ENCODE results near the gene CDK2. TPM values are rescaled to one million over a fixed set of nuclear protein-coding genes. Genes with fewer than 3 reads are reported as not detected.
"Not testable (repeated sequence)": the region's sequence is repeated elsewhere in the genome, so short reads cannot be mapped to it uniquely, and the experiment has no call there.

The CDK2 gene
- 10 to 100 TPM; 18.3 to 33.9 (median 31.3) TPM for total RNA-seq
- 10 to 100 TPM; 21.7 to 21.8 TPM for polyA plus RNA-seq
- long read RNA-seq, donor 1, transcript CDK2-201 (7 exons, 2,296 nt) = major isoform, 66 of 88 reads
- long read RNA-seq, donor 1, partial matches to known transcripts = 9 of 88 reads
- long read RNA-seq, donor 1, other reads (novel, unspliced or antisense) = 3 of 88 reads
- long read RNA-seq, donor 2, transcript CDK2-201 (7 exons, 2,296 nt) = major isoform, 7 of 10 reads
- long read RNA-seq, donor 2, partial matches to known transcripts = 0 of 10 reads
- long read RNA-seq, donor 2, other reads (novel, unspliced or antisense) = 0 of 10 reads
- long read RNA-seq, donor 3, transcript CDK2-201 (7 exons, 2,296 nt) = major isoform, 27 of 40 reads
- long read RNA-seq, donor 3, partial matches to known transcripts = 4 of 40 reads
- long read RNA-seq, donor 3, other reads (novel, unspliced or antisense) = 2 of 40 reads

DNA sequence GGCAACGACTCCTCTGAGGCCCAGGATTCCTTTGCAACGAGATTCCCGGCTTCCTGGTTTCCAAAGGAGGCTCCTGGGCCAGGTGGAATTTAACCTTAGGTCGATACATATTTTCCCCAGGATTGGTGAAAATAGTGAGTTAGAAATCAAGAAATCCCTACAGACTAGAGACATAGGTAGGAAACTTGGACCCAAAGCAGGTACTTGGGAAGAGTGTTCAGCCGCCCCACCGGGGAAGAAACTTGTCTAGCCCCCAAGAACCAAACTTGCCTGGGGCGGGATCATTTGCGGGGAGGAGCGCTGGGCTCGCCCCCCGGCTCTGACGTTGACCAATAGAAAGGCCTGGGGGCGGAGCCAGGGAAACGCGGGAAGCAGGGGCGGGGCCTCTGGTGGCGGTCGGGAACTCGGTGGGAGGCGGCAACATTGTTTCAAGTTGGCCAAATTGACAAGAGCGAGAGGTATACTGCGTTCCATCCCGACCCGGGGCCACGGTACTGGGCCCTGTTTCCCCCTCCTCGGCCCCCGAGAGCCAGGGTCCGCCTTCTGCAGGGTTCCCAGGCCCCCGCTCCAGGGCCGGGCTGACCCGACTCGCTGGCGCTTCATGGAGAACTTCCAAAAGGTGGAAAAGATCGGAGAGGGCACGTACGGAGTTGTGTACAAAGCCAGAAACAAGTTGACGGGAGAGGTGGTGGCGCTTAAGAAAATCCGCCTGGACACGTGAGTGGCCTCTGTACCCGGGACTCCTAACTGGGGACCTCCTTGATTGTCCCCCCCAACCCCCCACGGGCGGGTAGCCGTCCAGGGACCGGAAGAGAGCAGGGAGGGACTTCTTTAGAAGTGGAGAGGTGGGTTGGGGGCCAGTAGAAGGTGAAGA, at the start of gene CDK2:
Gene CDK2 (plus strand): TSS at position 423 of the 874 bp plus-strand sequence. CDS start 179 bp downstream, at position 602.
- intact Hi-C loops (cut with DNase I) = no loop called here
- TF ChIP-seq POLR2A (IDR thresholded peaks at IDR 0.05) (peak; percentile 94), EP300 (IDR thresholded peaks at IDR 0.05) (peak; percentile 72)
- TF ChIP-seq, protein P1, sequence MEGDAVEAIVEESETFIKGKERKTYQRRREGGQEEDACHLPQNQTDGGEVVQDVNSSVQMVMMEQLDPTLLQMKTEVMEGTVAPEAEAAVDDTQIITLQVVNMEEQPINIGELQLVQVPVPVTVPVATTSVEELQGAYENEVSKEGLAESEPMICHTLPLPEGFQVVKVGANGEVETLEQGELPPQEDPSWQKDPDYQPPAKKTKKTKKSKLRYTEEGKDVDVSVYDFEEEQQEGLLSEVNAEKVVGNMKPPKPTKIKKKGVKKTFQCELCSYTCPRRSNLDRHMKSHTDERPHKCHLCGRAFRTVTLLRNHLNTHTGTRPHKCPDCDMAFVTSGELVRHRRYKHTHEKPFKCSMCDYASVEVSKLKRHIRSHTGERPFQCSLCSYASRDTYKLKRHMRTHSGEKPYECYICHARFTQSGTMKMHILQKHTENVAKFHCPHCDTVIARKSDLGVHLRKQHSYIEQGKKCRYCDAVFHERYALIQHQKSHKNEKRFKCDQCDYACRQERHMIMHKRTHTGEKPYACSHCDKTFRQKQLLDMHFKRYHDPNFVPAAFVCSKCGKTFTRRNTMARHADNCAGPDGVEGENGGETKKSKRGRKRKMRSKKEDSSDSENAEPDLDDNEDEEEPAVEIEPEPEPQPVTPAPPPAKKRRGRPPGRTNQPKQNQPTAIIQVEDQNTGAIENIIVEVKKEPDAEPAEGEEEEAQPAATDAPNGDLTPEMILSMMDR (IDR thresholded peaks at IDR 0.05) = no peak
- Histone ChIP-seq H3K36me3 (no peaks in the 10 kb centered on the region), H3K9me3 (no peaks in the 10 kb centered on the region), H3K4me3 (peak within 1 kb of the TSS; percentile 73), H3K4me1 (ENCODE audit: insufficient read depth) (peaks cover 9% of the 10 kb centered on the region), H3K27ac (peak within 1 kb of the TSS; percentile 59 to 89), H3K27me3 (no peaks in the 10 kb centered on the region)
- DNase-seq = peak; percentile 95 to 98 (median 97)
- WGBS, 3 donors = 0 to 1% (median 0%) methylated on average over 45 of the region's 45 CpGs

DNA sequence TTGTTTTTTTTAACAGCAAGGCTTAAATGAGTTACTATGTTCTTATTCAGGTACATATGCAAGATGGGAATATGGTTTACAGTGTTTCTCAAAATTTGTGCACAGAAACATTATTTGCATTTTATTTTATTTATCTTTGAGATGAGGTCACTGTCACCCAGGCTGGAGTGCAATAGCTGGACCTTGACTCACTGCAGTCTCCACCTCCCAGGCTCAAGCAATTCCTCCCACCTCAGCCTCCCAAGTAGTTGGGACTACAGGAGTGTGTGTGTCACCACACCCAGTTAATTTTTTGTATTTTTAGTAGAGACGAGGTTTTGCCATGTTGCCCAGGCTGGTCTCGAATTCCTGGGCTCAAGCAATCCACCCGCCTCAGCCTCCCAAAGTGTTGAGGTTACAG, 47.6 kb upstream of the CDK2 start:
- intact Hi-C loops (cut with DNase I); H3K4me3 ChIP-seq; H3K27ac ChIP-seq; DNase-seq; H3K4me1 ChIP-seq (ENCODE audit: insufficient read depth); H3K9me3 ChIP-seq; H3K27me3 ChIP-seq; H3K36me3 ChIP-seq: not testable (repeated sequence)
- 64 to 79% (median 71%) methylated on average over 3 of the region's 3 CpGs for WGBS, 3 donors

DNA sequence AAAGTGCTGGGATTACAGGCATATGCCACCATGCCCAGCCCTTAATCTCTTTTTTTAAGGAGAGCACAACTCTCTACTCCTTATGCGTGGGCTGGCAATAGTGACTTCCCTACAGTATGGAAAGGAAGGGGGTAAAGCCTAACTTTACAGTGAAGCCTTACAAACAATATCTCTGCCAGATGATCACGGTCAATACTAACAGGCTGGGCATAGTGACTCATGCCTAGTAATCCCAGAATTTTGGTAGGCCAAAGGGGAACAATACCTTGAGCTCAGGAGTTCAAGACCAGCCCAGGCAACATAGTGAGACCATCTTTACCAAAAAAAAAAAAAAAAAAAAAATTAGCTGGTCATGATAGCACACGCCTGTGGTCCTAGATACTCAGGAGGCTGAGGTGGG, 44.5 kb upstream of the CDK2 start:
- no peak for DNase-seq
- no peaks in the 10 kb centered on the region for H3K36me3 ChIP-seq
- TF ChIP-seq POLR2A (IDR thresholded peaks at IDR 0.05) (no peak), EP300 (IDR thresholded peaks at IDR 0.05) (no peak)
- TF ChIP-seq, protein P1 (IDR thresholded peaks at IDR 0.05) = no peak
- intact Hi-C loops (cut with DNase I) = no loop called here
- H3K27me3 ChIP-seq = no peaks in the 10 kb centered on the region
- no peak overlapping the region for H3K4me3 ChIP-seq
- peaks cover 5% of the 10 kb centered on the region for H3K4me1 ChIP-seq (ENCODE audit: insufficient read depth)
- H3K27ac ChIP-seq = no peak overlapping the region
- 90 to 96% (median 92%) methylated on average over 3 of the region's 3 CpGs for WGBS, 3 donors
- H3K9me3 ChIP-seq = no peaks in the 10 kb centered on the region

DNA sequence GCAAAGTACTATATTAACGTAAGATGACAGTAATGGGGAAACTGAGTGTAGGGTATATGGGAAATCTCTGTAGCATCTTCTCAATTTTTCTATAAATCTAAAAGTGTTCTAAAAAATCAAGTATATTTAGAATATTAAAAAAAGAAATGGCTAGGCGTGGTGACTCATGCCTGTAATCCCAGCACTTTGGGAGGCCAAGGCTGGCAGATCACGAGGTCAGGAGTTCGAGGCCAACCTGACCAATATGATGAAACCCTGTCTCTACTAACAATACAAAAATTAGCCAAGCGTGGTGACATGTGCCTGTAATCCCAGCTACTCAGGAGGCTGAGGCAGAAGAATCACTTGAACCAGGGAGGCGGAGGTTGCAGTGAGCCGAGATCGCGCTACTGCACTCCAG, 43.0 kb upstream of the CDK2 start:
- not testable (repeated sequence) for DNase-seq; H3K4me1 ChIP-seq (ENCODE audit: insufficient read depth)

DNA sequence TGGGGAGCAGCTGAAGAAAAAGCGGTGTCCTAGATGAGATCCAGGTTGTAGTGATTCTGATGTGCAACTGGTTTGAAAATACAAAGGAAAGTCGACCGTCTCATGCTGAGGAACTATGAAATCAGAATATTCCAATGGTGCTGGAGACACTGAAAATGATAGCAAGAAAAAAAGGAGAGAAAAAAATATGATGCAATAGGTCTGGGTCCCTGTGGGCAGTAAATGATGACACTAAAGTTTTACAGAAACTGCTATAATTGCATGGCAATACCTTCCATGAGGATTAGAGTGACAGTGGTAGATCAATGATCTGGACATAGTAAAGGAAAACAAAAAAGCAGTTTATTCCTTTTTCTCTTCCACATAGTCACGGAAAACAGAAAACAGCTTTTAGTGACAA, 41.3 kb upstream of the CDK2 start:
- Histone ChIP-seq H3K9me3 (no peaks in the 10 kb centered on the region), H3K27me3 (no peaks in the 10 kb centered on the region), H3K27ac (no peak overlapping the region), H3K4me3 (no peak overlapping the region), H3K4me1 (ENCODE audit: insufficient read depth) (peaks cover 6% of the 10 kb centered on the region), H3K36me3 (no peaks in the 10 kb centered on the region)
- 77 to 81% (median 78%) methylated on average over 4 of the region's 4 CpGs for WGBS, 3 donors
- DNase-seq = no peak
- TF ChIP-seq, protein P1 (IDR thresholded peaks at IDR 0.05) = no peak
- TF ChIP-seq POLR2A (IDR thresholded peaks at IDR 0.05) (no peak), EP300 (IDR thresholded peaks at IDR 0.05) (no peak)
- intact Hi-C loops (cut with DNase I) = loop anchor here (5.0 kb wide), 4 partner anchors 93 to 198 kb away; partner anchors contain the start of genes DNAJC14 (in 2 of the 4) and CD63 (in 1 of the 4)

More for the DNA sequence above, 43.0 kb upstream of the CDK2 start:
- H3K36me3 ChIP-seq; H3K4me3 ChIP-seq; H3K27ac ChIP-seq; H3K9me3 ChIP-seq; intact Hi-C loops (cut with DNase I); H3K27me3 ChIP-seq: not testable (repeated sequence)
- WGBS, 3 donors = 92 to 95% (median 94%) methylated on average over 9 of the region's 9 CpGs

Measured in ovary (tissue), 10 donors.